Spleen (tissue), 11 donors: Measurements from ENCODE around the gene YKT6. TPM values are rescaled to one million over a fixed set of nuclear protein-coding genes. Genes with fewer than 3 reads are reported as not detected.

Experiments used
- DNase-seq: peaks from one replicate; pipeline ENCODE4 v3.0.0-alpha.2; 2020
- H3K27ac ChIP-seq, 8 donors: fragments of 200-600 bp; sonication (generic) in 7 of 8; 1 replicate in 4 of 8; 2 replicates in 4 of 8; pipeline versions ENCODE4 v1.5.0 to v1.8.0; 2016 to 2021; ENCODE audit warnings: inconsistent platforms in 4 of 8, mild to moderate bottlenecking in 4 of 8, moderate library complexity in 1 of 8
- H3K27me3 ChIP-seq, 7 donors: fragments of 200-600 bp; sonication (generic) in 6 of 7; replicated peaks in 1 of 7; 1 replicate in 4 of 7; 2 replicates in 3 of 7; pipeline versions ENCODE4 v1.5.0 to v1.8.0; 2016 to 2021; ENCODE audit warnings: inconsistent platforms in 3 of 7, mild to moderate bottlenecking in 1 of 7
- H3K36me3 ChIP-seq, 6 donors: fragments of 200-600 bp; sonication (generic) in 5 of 6; 1 replicate in 4 of 6; 2 replicates in 2 of 6; pipeline versions ENCODE4 v1.5.0 to v1.8.0; 2016 to 2021; ENCODE audit warnings: inconsistent platforms in 2 of 6
- H3K4me1 ChIP-seq, 6 donors: fragments of 200-600 bp; sonication (generic) in 5 of 6; 1 replicate in 3 of 6; 2 replicates in 3 of 6; pipeline versions ENCODE4 v1.5.0 to v1.8.0; 2016 to 2021; ENCODE audit warnings: inconsistent platforms in 3 of 6
- H3K4me3 ChIP-seq, 8 donors: fragments of 200-600 bp; sonication (generic) in 7 of 8; 1 replicate in 4 of 8; 2 replicates in 4 of 8; pipeline versions ENCODE4 v1.5.0 to v1.8.0; 2016 to 2021; ENCODE audit warnings: inconsistent platforms in 4 of 8, mild to moderate bottlenecking in 4 of 8, moderate library complexity in 2 of 8
- H3K9me3 ChIP-seq, 8 donors: fragments of 200-600 bp; sonication (generic) in 7 of 8; 1 replicate in 4 of 8; 2 replicates in 4 of 8; pipeline versions ENCODE4 v1.5.0 to v1.8.0; 2016 to 2021; ENCODE audit warnings: inconsistent platforms in 4 of 8
- CTCF ChIP-seq, 11 experiments: fragments of 200-600 bp in 7 of 11; fragments of 450-650 bp in 4 of 11; sonication (generic) in 4 of 11; IDR thresholded peaks in 8 of 11; conservative IDR thresholded peaks in 3 of 11; 1 replicate in 7 of 11; 2 replicates in 4 of 11; pipeline versions ENCODE4 v1.4.0 to v1.8.0; 2016 to 2021; ENCODE audit warnings: antibody characterized with exemption in 11 of 11, inconsistent platforms in 4 of 11, mild to moderate bottlenecking in 1 of 11
- POLR2A ChIP-seq, 3 donors: fragments of 450-650 bp; IDR thresholded peaks; one replicate each; pipeline ENCODE4 v1.5.1; 2017; ENCODE audit warnings: antibody characterized with exemption in 3 of 3, mild to moderate bottlenecking in 1 of 3
- POLR2AphosphoS5 ChIP-seq, 3 donors: sonication (generic); formaldehyde crosslinking; IDR thresholded peaks; one replicate each; pipeline ENCODE4 v1.5.1; 2017; ENCODE audit warnings: antibody characterized with exemption in 3 of 3
- WGBS, 5 donors: extraction: QIAGEN DNeasy Blood & Tissue Kit in 3 of 5; methylation state at CpG; one replicate each; pipeline versions ENCODE4 v1.1.5 to v1.1.7; 2013 to 2018; 5-methylcytosine and 5-hydroxymethylcytosine counted together
- intact Hi-C: fragments of 100-400 bp; cut with DNase I; formaldehyde crosslinking; loops from one replicate; pipeline ENCODE4 v1.15.0; 2023; ENCODE audit warnings: low total_unique reads
- polyA plus RNA-seq, 3 donors: library from polyadenylated mRNA; stranded (reverse); fragments of 200-250 nt; gene quantifications; one replicate each; pipeline ENCODE4 v1.2.1, GENCODE V29; 2013
- total RNA-seq, 7 donors: library from RNA; depleted of rRNA in 3 of 7; stranded (reverse); fragments of >200 nt in 3 of 7; fragmentation: NEBNext Ultra II Directional in 4 of 7; extraction: Animal tissue kit (Norgen Biotek cat#: 25700) in 4 of 7; gene quantifications; one replicate each; pipeline versions ENCODE4 v1.1.0 to v1.2.1, GENCODE V29; 2016 to 2021
- donor health status: healthy with polysubstance abuse.
- donor health status: DM: no; HTN: no; CAD: no; lungs with moderate emphysema.
- donor health status: DM: no; HTN: no; CAD: no.
- donor health status: Bipolar disorder and iron deficiency.
- donor health status: healthy.
- donor health status: DM: no; HTN: no; CAD: no.
- donor health status: DM: yes; HTN: yes; CAD: no.

YKT6 gene
- total and polyA plus RNA-seq, 10 donors, result 26.9 to 66.4 (median 55.4) TPM

GRCh38 chr7:44177570-44178131, 23.1 kb upstream of the YKT6 start:
- whole genome bisulfite sequencing, 5 donors, result 79 to 87% (median 84%) methylated on average over 4 of the region's 4 CpGs
- Histone ChIP-seq H3K27me3 (peaks cover 0 to 11% (median 0%) of the 10 kb centered on the region in 7 donors), H3K4me1 (no peaks in the 10 kb centered on the region), H3K9me3 (peaks cover 0 to 10% (median 5%) of the 10 kb centered on the region in 8 donors), H3K4me3 (no peak overlapping the region), H3K27ac (no peak overlapping the region), H3K36me3 (no peaks in the 10 kb centered on the region)
- intact Hi-C loops, result no loop called here
- DNase-seq, result no peak
- TF ChIP-seq POLR2A (IDR thresholded peaks at IDR 0.05) (no peak), POLR2AphosphoS5 (IDR thresholded peaks at IDR 0.05) (no peak)

GRCh38 chr7:44180631-44181030, 20.1 kb upstream of the YKT6 start:
- TF ChIP-seq CTCF (IDR thresholded peaks at IDR 0.05 in 8 of 11, conservative IDR thresholded peaks at IDR 0.05 in 3 of 11) (no peak), POLR2AphosphoS5 (IDR thresholded peaks at IDR 0.05) (no peak), POLR2A (IDR thresholded peaks at IDR 0.05) (no peak)
- Histone ChIP-seq H3K36me3 (no peaks in the 10 kb centered on the region), H3K27ac (no peak overlapping the region), H3K9me3 (peaks cover 0 to 15% (median 9%) of the 10 kb centered on the region in 8 donors), H3K4me3 (no peak overlapping the region), H3K4me1 (no peaks in the 10 kb centered on the region), H3K27me3 (peaks cover 0 to 11% (median 0%) of the 10 kb centered on the region in 7 donors)
- 54 to 73% (median 64%) methylated on average over 3 of the region's 3 CpGs for WGBS, 5 donors
- intact Hi-C loops, result no loop called here
- no peak for DNase-seq

GRCh38 chr7:44182827-44183226, 18.0 kb upstream of the YKT6 start:
- Histone ChIP-seq H3K9me3 (peaks cover 0 to 15% (median 9%) of the 10 kb centered on the region in 8 donors), H3K4me1 (no peaks in the 10 kb centered on the region), H3K27ac (no peak overlapping the region), H3K36me3 (no peaks in the 10 kb centered on the region), H3K27me3 (peaks cover 0 to 3% (median 0%) of the 10 kb centered on the region in 7 donors), H3K4me3 (no peak overlapping the region)
- no peak for DNase-seq
- TF ChIP-seq CTCF (IDR thresholded peaks at IDR 0.05 in 8 of 11, conservative IDR thresholded peaks at IDR 0.05 in 3 of 11) (no peak), POLR2A (IDR thresholded peaks at IDR 0.05) (no peak), POLR2AphosphoS5 (IDR thresholded peaks at IDR 0.05) (no peak)
- WGBS, 5 donors, result 76 to 91% (median 85%) methylated on average over 5 of the region's 5 CpGs
- intact Hi-C loops, result no loop called here

GRCh38 chr7:44183386-44183785, 17.4 kb upstream of the YKT6 start:
- no peaks in the 10 kb centered on the region for H3K36me3 ChIP-seq
- intact Hi-C loops, result no loop called here

More at GRCh38 chr7:44183386-44183785, 17.4 kb upstream of the YKT6 start:
- no peak for DNase-seq
- WGBS, 5 donors, result 46 to 79% (median 61%) methylated on average over 2 of the region's 2 CpGs
- H3K9me3 ChIP-seq, result peaks cover 0 to 15% (median 9%) of the 10 kb centered on the region in 8 donors
- no peak for TF ChIP-seq CTCF (IDR thresholded peaks at IDR 0.05 in 8 of 11, conservative IDR thresholded peaks at IDR 0.05 in 3 of 11)
- no peak overlapping the region for H3K4me3 ChIP-seq
- no peaks in the 10 kb centered on the region for H3K4me1 ChIP-seq
- no peak overlapping the region for H3K27ac ChIP-seq
- no peaks in the 10 kb centered on the region for H3K27me3 ChIP-seq
